SU-DHL-6 (cell line): ENCODE data around the gene JAKMIP1.

Experiments used
- CTCF ChIP-seq: fragments of 200-600 bp; sonication (generic); IDR thresholded peaks from one replicate; pipeline ENCODE4 v1.5.1; 2017; ENCODE audit warnings: antibody characterized with exemption, mild to moderate bottlenecking, low read length, moderate library complexity; ENCODE audit not compliant: insufficient read depth, poor library complexity, severe bottlenecking
- EZH2phosphoT487 ChIP-seq: fragments of 200-600 bp; sonication (generic), shearing (Covaris generic); conservative IDR thresholded peaks from 2 replicates; pipeline ENCODE4 v1.6.1; 2018; ENCODE audit warnings: mild to moderate bottlenecking, antibody characterized with exemption, low read length, moderate library complexity, mixed read lengths

GRCh38 chr4:6175426-6175825 is 24.9 kb downstream of the JAKMIP1 start:
- TF ChIP-seq CTCF, result no peak
- no peak for TF ChIP-seq EZH2phosphoT487
